ENCODE results near the gene ZBTB48.

Gene ZBTB48

GRCh38 chr1:6601923-6602668, 22.3 kb downstream of the ZBTB48 start:
- peak; percentile 56 for DNase-seq (ENCODE audit: low read depth)
- TF ChIP-seq MAX (IDR thresholded peaks at IDR 0.05; ENCODE audit: low read depth, low read length) (peak; percentile 61; the same call in 1 of the 2 replicates), CTCF (IDR thresholded peaks at IDR 0.05; ENCODE audit: low read depth, low read length) (no peak), MYC (IDR thresholded peaks at IDR 0.05; ENCODE audit: low read depth, low read length) (peak; percentile 21; the same call in 1 of the 2 replicates)
- peak overlapping the region; percentile 95 for H3K4me3 ChIP-seq (ENCODE audit: low read depth, low read length)

- H3K4me3 ChIP-seq (ENCODE audit: low read depth, low read length) = peak within 1 kb of the TSS; percentile 95
These were observed 23.0 kb downstream of the ZBTB48 start, which contains the start of gene KLHL21 for GRCh38 chr1:6602669-6603237. Gene KLHL21 (minus strand): TSS chr1:6602869. CDS start chr1:6602817, 52 bp downstream.

GRCh38 chr1:6603238-6603914, 23.6 kb downstream of the ZBTB48 start:
- TF ChIP-seq MYC (IDR thresholded peaks at IDR 0.05; ENCODE audit: low read depth, low read length) = no peak
- TF ChIP-seq MAX (IDR thresholded peaks at IDR 0.05; ENCODE audit: low read depth, low read length) = no peak
- TF ChIP-seq CTCF (IDR thresholded peaks at IDR 0.05; ENCODE audit: low read depth, low read length) = no peak
- TF ChIP-seq POLR2A (IDR thresholded peaks at IDR 0.05; ENCODE audit: extremely low read depth, insufficient read length) = no peak
- peak overlapping the region; percentile 64 for H3K4me3 ChIP-seq (ENCODE audit: low read depth, low read length)
- peak; percentile 85 for DNase-seq (ENCODE audit: low read depth)

More at GRCh38 chr1:6602669-6603237, 23.0 kb downstream of the ZBTB48 start, which contains the start of gene KLHL21:
- TF ChIP-seq POLR2A (IDR thresholded peaks at IDR 0.05; ENCODE audit: extremely low read depth, insufficient read length) (peak; percentile 76), MAX (IDR thresholded peaks at IDR 0.05; ENCODE audit: low read depth, low read length) (no peak), MYC (IDR thresholded peaks at IDR 0.05; ENCODE audit: low read depth, low read length) (no peak), CTCF (IDR thresholded peaks at IDR 0.05; ENCODE audit: low read depth, low read length) (no peak)
- peak; percentile 93 for DNase-seq (ENCODE audit: low read depth)

GRCh38 chr1:6603915-6604558, 24.2 kb downstream of the ZBTB48 start:
- no peak for DNase-seq (ENCODE audit: low read depth)
- H3K4me3 ChIP-seq (ENCODE audit: low read depth, low read length) = peak overlapping the region; percentile 64

GRCh38 chr1:6612641-6613360, 33.0 kb downstream of the ZBTB48 start:
- TF ChIP-seq POLR2A (IDR thresholded peaks at IDR 0.05; ENCODE audit: extremely low read depth, insufficient read length) = no peak
- no peak for TF ChIP-seq MAX (IDR thresholded peaks at IDR 0.05; ENCODE audit: low read depth, low read length)
- TF ChIP-seq CTCF (IDR thresholded peaks at IDR 0.05; ENCODE audit: low read depth, low read length) = no peak
- TF ChIP-seq MYC (IDR thresholded peaks at IDR 0.05; ENCODE audit: low read depth, low read length) = no peak
- no peak for DNase-seq (ENCODE audit: low read depth)
- peak overlapping the region; percentile 62 for H3K4me3 ChIP-seq (ENCODE audit: low read depth, low read length)

More at GRCh38 chr1:6603915-6604558, 24.2 kb downstream of the ZBTB48 start:
- TF ChIP-seq MAX (IDR thresholded peaks at IDR 0.05; ENCODE audit: low read depth, low read length) (peak; percentile 61), MYC (IDR thresholded peaks at IDR 0.05; ENCODE audit: low read depth, low read length) (peak; percentile 60), POLR2A (IDR thresholded peaks at IDR 0.05; ENCODE audit: extremely low read depth, insufficient read length) (no peak)

Measured in NB4 (cell line).